HUDEP-2 (cell line): ENCODE results near the gene ZNF385D.

Experiments
- DNase-seq, 76 experiments: peaks; one replicate each; lab custom pipeline; 2025; ENCODE audit not compliant: unreplicated experiment in 76 of 76; lab: John Stamatoyannopoulos, UW

ZNF385D gene

GRCh38 chr3:21750831-21751391 lies at the start of gene ZNF385D:
Gene ZNF385D (minus strand): TSS chr3:21751210. CDS start chr3:21750916, 294 bp downstream.
- no peak for DNase-seq

GRCh38 chr3:21798356-21799088 lies 47.5 kb upstream of the ZNF385D start:
- DNase-seq, result no peak

- DNase-seq, result no peak
Observed at GRCh38 chr3:21795921-21796320, 44.9 kb upstream of the ZNF385D start.

GRCh38 chr3:21795152-21795837 lies 44.3 kb upstream of the ZNF385D start:
- DNase-seq, result no peak

GRCh38 chr3:21794291-21794690 lies 43.3 kb upstream of the ZNF385D start:
- no peak for DNase-seq

- no peak for DNase-seq
Observed at GRCh38 chr3:21792176-21792575, 41.2 kb upstream of the ZNF385D start.

- DNase-seq, result no peak
Observed at GRCh38 chr3:21791356-21791755, 40.3 kb upstream of the ZNF385D start.

- no peak for DNase-seq
Observed at GRCh38 chr3:21790466-21790865, 39.5 kb upstream of the ZNF385D start.

GRCh38 chr3:21789730-21790129 lies 38.7 kb upstream of the ZNF385D start:
- DNase-seq, result no peak

- DNase-seq, result no peak
Observed at GRCh38 chr3:21786438-21786797, 35.4 kb upstream of the ZNF385D start.

GRCh38 chr3:21785765-21786437 lies 34.9 kb upstream of the ZNF385D start:
- DNase-seq, result no peak

- DNase-seq, result no peak
Observed at GRCh38 chr3:21783839-21784238, 32.8 kb upstream of the ZNF385D start.

- no peak for DNase-seq
Observed at GRCh38 chr3:21781355-21781754, 30.3 kb upstream of the ZNF385D start.

GRCh38 chr3:21779909-21780308 lies 28.9 kb upstream of the ZNF385D start:
- DNase-seq, result no peak

GRCh38 chr3:21778715-21779114 lies 27.7 kb upstream of the ZNF385D start:
- no peak for DNase-seq

- DNase-seq, result no peak
Observed at GRCh38 chr3:21777821-21778220, 26.8 kb upstream of the ZNF385D start.

GRCh38 chr3:21766002-21766401 lies 15.0 kb upstream of the ZNF385D start:
- DNase-seq, result no peak

GRCh38 chr3:21755896-21756295 lies 4.9 kb upstream of the ZNF385D start:
- no peak for DNase-seq

- DNase-seq, result no peak
Observed at GRCh38 chr3:21754839-21755238, 3.8 kb upstream of the ZNF385D start.

GRCh38 chr3:21752749-21753347 lies 1.8 kb upstream of the ZNF385D start:
- DNase-seq, result peak in 3 of 76 experiments; percentile 1 to 10 (median 6)

GRCh38 chr3:21751886-21752285 lies 876 bp upstream of the ZNF385D start:
- DNase-seq, result no peak
